ENCODE results near the gene FAM209A.
"Not testable (repeated sequence)": the region's sequence is repeated elsewhere in the genome, so short reads cannot be mapped to it uniquely, and the experiment has no call there.

Gene FAM209A

DNA sequence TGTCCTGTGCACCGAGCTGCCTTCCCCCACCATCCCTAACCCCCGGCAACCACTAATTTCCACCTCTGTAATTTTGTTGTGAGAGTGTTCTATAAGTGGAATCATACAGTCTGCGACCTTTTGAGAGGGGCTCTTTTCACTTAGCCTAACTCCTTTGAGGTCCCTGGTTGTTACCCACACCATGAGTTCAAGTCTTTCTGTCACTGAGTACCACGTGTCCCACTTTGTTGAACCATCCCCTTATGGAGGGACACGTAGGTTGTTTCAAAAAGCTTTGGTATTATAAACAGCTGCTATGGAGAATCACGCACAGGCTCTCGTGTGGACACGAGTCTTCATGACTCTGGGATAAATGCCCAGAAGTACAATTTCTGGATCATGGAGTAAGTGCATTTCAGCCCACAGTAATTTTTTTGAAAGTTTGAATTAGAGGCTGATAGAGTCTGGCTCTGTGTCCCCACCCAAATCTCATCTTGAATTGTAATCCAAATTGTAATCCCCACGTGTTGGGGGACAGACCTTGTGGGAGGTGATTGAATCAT is 18.0 kb downstream of the FAM209A start:
- DNase-seq: no peak

DNA sequence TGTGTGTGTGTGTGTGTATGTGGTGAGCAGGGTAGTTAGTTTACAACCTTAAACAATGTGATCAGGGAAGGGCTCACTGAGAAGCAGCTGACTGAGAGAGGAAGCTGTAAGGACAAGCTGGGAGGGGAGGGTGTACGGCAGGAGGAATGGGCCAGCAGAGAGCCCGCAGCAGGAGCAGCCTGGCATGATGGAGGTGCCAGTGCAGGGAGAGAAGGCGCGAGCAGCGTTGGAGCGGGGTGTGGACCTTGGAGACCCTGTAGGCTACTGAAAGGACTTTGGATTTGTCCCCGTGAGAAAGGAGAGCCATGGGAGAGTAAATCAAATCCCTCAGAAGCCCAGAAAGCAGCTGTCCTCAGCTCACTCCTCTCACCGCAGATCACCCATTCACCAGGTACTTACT is 27.0 kb downstream of the FAM209A start:
- DNase-seq: no peak

DNA sequence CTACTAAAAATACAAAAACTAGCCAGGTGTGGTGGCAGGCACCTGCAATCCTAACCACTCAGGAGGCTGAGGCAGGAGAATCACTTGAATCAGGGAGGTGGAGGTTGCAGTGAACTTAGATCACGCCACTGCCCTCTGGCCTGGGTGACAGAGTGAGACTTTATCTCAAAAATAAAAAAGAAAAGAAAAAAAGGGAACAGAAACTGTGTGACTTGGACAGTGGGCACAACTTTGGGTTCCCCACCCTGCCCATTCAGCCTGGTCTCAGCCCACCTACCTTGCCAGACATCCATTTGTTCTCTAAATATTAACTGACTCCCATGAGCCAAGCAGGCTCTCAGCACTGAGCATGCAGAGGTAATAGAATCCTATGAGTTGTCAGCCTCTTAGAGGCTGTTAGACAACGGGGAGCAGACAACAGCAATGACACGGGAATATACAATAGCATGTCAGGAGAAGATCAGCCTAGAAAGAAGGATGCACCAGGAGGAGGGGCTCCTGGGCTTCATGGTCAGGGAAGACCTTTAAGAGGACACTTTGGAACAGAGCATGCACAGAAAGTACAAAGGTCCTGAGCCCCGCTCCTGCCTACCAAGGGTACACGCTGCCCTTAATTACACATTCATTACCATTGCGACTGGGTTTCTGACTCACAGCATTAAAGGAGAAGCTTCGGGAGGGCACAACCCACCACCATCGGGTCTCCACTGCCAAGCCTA is 28.5 kb downstream of the FAM209A start:
- DNase-seq: no peak

DNA sequence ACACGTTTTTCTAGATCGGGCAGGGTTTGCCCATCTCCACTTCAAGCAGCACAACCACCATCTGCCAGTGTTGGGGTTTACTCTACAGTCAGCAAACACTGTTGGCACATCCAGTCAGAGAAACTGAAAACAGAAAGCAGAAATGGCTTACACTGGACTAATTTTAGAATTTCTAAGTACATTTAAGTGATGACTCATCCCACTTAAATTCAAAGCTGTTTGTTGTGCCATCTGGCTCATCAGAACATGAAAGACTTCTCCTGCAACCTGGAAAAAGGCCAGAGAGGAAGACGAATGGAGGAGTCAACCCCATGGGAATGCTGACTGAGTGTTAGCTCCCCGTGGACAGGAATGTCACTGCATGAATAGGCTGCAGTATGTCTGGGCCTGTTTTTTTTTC is 30.3 kb downstream of the FAM209A start:
- no peak for DNase-seq

DNA sequence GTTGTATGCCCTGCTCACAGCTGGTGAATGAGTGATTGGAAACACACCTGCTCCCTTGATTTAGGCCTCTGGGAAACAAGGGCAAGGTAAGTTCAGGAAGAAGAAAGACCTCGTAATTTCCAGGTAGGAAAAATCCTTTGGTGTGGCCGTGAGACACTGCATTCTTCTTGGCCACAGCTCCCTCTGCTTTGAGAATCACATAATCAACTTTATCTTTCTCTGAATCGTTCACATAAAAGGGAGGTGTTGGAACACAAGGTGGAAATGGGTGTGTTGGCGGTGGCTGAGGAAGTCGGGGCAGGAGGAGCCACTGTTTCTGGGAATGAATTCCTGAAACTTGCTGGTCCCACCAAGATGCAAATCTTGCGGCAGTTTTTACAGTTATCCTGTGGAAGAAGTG is 34.4 kb downstream of the FAM209A start:
- DNase-seq: no peak

DNA sequence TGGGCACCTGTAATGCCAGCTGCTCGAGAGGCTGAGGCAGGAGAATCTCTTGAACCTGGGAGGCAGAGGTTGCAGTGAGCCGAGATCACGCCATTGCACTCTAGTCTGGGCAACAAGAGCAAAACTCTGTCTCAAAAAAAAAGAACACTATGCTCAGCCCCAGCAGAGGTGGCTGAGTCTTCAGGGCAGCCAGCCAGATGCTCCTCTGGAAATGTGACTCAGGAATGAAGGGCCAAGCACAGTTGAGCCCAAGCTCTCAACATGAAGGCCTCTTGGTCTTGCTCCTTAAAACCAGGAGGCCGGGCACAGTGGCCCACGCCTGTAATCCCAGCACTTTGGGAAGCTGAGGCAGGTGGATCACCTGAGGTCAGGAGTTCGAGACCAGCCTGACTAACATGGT is 40.0 kb downstream of the FAM209A start:
- DNase-seq: not testable (repeated sequence)

DNA sequence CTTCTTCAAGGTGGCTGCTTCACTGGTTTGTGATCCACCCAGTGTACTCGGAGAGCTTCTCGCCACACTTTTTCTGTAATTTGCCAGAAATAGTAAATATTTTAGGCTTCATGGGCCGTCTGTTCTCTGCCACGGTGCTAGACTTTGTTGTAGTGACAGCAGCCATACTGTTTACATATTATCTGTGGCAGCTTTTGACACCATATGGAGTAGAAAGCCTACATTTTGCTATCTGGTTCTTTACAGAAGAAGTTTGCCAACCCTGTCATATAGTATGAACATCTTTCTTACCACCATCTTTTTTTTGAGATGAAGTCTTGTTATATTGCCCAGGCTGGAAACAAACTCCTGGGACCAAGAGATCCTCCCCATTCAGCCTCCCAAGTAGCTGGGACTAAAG is 41.0 kb downstream of the FAM209A start:
- DNase-seq: no peak

DNA sequence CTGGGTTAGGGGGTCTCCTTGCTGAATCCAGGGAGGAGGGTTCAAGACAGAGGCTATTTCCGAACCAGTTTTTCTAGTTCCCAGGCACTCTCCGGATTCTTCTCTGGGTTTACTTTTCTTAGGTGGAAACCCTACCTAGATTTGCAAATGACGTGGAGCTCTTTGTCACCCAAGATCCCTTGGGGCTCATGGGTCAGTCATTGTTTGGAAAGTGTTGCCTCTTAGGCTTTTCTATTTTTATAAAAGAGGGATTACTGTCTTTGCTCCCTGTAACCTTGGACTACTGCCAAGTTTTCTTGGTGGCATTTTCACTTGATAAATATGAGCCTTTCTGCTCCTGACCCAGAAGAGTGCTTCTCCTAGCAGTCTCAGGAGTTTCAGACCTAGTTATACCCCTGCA is 42.1 kb downstream of the FAM209A start:
- DNase-seq: no peak

DNA sequence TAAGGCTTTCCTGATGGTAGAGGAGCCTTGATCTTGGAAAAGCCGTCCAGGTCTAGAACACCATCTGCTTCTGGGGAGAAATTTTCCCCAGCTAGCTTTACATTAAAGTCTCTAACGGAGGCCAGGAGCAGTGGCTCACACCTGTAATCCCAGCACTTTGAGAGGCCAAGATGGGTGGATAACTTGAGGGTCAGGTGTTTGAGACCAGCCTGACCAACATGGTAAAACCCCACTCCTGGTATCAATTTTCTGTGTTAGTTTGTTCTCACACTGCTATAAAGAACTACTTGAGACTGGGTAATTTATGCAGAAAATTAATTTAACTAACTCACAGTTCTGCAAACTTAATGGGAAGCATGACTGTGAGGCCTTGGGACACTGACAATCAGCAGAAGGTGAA is 46.3 kb downstream of the FAM209A start:
- no peak for DNase-seq

DNA sequence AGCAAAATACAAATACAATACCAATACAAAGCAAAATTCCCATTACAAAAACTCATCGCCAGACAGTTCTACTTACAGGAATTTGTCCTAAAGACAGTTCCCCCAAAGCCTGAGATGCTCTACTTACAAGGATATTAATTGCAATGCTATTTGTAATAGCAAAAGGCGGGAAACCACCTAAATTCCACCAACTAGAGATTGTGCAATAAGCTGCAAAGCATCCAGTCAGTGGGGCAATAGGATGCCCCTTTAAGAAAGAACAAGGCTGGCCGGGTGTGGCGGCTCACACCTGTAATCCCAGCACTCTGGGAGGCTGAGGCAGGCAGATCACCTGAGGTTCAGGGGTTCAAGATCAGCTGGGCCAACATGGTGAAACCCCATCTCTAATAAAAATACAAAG is 47.6 kb downstream of the FAM209A start:
- DNase-seq: no peak

DNA sequence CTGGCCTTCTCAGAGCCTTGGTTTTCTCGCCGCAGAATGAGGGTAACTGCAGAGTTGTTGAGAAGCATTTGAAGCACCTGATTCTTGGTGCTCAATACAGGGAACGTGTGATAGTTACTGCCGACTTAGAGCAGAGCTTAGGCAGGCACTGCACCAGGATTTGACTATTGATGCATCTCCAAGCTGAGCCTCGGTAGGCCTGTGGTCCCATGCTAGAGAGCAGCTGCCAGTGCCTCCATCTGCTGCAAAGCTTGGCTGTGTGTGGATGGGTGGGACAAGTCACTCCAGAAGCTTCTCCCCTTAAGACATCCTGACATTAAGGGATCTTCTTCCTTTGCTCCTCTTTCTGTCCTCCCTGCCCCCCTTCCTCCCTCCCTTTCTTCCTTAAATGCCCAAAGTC is 49.4 kb downstream of the FAM209A start:
- DNase-seq: no peak

DNA sequence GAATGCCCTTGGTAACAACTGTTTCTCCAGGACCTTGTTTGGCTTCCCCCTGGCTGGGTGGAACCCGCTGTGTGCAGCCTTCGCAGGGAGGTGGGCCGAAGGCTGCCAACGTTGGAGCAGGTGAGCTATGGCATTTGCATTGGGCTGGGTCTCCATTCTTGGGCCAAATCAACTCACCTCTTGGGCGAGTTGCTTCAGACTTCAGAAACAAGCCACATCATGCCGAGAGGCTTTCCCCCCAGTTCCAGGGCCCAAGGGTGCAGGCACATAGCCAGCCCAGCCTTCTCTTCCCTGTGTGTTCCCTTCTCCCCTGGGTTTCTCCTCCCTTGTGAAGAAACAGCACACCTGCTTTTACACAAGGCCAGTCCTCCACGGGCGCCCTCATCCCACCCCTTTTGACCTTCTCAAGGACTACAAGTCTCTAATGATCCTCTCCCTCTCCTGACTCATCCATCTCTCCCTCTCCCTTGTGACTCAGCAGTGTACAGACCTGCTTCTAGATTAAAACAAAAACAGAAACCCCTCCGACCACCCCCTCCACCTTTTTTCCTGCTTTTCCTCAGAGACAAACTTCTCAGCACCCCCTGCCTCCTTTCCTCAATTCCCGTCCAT is 50.1 kb downstream of the FAM209A start:
- no peak for DNase-seq

DNA sequence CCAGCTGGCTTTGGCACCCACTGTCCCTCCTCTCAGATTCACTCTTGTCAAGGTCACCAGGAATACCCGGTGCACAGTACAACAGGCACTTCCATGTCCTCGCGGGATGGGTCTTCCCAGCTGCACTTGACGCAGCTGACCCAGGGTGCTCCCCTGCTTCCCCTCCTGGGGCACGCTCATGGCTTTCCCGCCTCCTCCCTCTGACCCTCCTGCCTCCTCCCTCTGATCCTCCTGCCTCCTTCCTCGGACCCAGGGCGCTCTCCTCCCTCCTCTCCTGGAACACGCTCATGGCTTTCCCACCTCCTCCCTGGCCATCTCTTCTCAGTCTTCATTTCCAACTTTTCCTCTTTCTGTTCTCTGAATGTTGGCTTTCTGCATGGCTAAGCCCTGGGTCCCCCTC is 50.6 kb downstream of the FAM209A start:
- no peak for DNase-seq
